ENCODE results near the gene BACH2. TPM values are rescaled to one million over a fixed set of nuclear protein-coding genes. Genes with fewer than 3 reads are reported as not detected.

The BACH2 gene
- total and polyA plus RNA-seq, 2 of the 8 experiments (the other 6 are each of a cell fraction or from before 2014, with no cell fraction given): 1.9 to 5.9 TPM

DNA sequence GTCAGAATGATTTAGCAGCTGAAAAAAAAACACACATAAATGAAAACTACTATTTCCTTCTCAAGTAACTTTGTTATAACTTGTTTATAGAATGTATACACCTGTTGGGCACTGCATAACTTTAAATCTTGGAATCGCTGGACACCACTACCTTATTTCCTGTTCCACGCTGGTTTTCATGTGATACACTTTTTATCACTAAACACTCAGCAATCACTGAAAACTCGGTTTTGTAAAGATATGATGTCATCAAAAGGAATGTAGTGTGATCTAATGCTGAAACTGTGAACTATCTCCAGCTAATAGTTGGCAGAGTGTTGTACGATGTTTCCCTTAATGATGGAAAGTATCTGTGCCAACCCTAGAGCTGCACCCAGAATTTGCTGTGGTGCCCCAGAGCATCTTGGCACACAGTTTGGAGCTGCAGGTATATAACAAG lies 127.9 kb downstream of the BACH2 start:
- Histone ChIP-seq H4K20me1 (replicated peaks in 1 of 2; ENCODE audit: control insufficient read depth in 1 of 2, insufficient read depth in 2 of 2, low read length in 2 of 2) (no peaks in the 10 kb centered on the region), H3K36me3 (ENCODE audit: control insufficient read depth in 2 of 4, insufficient read depth in 4 of 4, low read length in 3 of 4) (no peaks in the 10 kb centered on the region), H3K9me3 (ENCODE audit: insufficient read depth in 2 of 2, low read depth in 1 of 2, low read length in 1 of 2) (no peaks in the 10 kb centered on the region), H3K4me3 (ENCODE audit: extremely low read depth in 1 of 4, insufficient read depth in 2 of 4, low read depth in 3 of 4, low read length in 4 of 4) (no peak overlapping the region), H3K56ac (replicated peaks; ENCODE audit: insufficient read length, low read depth, low read length) (no peak overlapping the region), H3K23me2 (ENCODE audit: low read depth, low read length) (no peaks in the 10 kb centered on the region), H3K23ac (ENCODE audit: insufficient read length) (no peak overlapping the region), H3K79me1 (ENCODE audit: low read depth, low read length) (no peaks in the 10 kb centered on the region), H3K27ac (ENCODE audit: low read depth, low read length) (no peak overlapping the region), H3K79me2 (ENCODE audit: control insufficient read depth in 1 of 2, insufficient read depth in 2 of 2, low read length in 2 of 2) (no peaks in the 10 kb centered on the region), H2BK12ac (ENCODE audit: low read depth, low read length) (no peak overlapping the region), H3K4ac (replicated peaks; ENCODE audit: insufficient read length, low read depth, low read length) (no peak overlapping the region), H3K4me1 (replicated peaks in 1 of 4; ENCODE audit: control insufficient read depth in 3 of 4, insufficient read depth in 4 of 4, low read length in 3 of 4) (no peaks in the 10 kb centered on the region), H4K91ac (replicated peaks; ENCODE audit: insufficient read length, low read length) (no peak overlapping the region), H2BK5ac (ENCODE audit: low read depth, low read length) (no peak overlapping the region), H2BK20ac (ENCODE audit: low read length) (no peak overlapping the region), H3K18ac (ENCODE audit: extremely low read depth, low read length) (no peak overlapping the region), H3K4me2 (ENCODE audit: insufficient read depth in 1 of 2, low read depth in 2 of 2, low read length in 2 of 2) (no peak overlapping the region), H2BK15ac (ENCODE audit: low read length) (no peak overlapping the region), H2BK120ac (replicated peaks; ENCODE audit: low read depth, low read length) (no peak overlapping the region), H3K14ac (ENCODE audit: insufficient read length) (no peak overlapping the region), H2AFZ (ENCODE audit: low read length) (no peak overlapping the region), H3K9ac (replicated peaks in 1 of 4; ENCODE audit: extremely low read depth in 1 of 4, low read depth in 3 of 4, low read length in 3 of 4) (no peak overlapping the region), H2AK5ac (ENCODE audit: low read depth, low read length) (no peak overlapping the region), H4K8ac (ENCODE audit: extremely low read depth, insufficient read depth, low read length) (no peak overlapping the region), H4K5ac (ENCODE audit: insufficient read length, low read depth, low read length) (no peak overlapping the region), H3K27me3 (replicated peaks in 1 of 4; ENCODE audit: control insufficient read depth in 3 of 4, extremely low read depth in 1 of 4, insufficient read depth in 3 of 4, low read length in 3 of 4) (no peaks in the 10 kb centered on the region)
- WGBS, 2 experiments (ENCODE audit: extremely low coverage in 1 of 2, insufficient coverage in 1 of 2, insufficient read length in 1 of 2, insufficient replicate concordance in 2 of 2, low coverage in 1 of 2, low lambda C conversion rate in 2 of 2, missing lambda C conversion rate in 1 of 2): 88% methylated on average over 4 of the region's 4 CpGs; no CpG with 5 or more reads in 1 of the 2 experiments
- no peak for TF ChIP-seq HDAC2 (IDR thresholded peaks at IDR 0.05; ENCODE audit: borderline replicate concordance in 1 of 2, low read depth in 2 of 2, low read length in 2 of 2)
- no peak for TF ChIP-seq GABPA (IDR thresholded peaks at IDR 0.05; ENCODE audit: borderline replicate concordance, insufficient read depth, low read length)
- TF ChIP-seq RNF2 (IDR thresholded peaks at IDR 0.05; ENCODE audit: borderline replicate concordance, low read depth, low read length, missing control alignments, poor library complexity, severe bottlenecking): no peak
- no peak for TF ChIP-seq KDM5A (IDR thresholded peaks at IDR 0.05; ENCODE audit: low read length)
- CTCF ChIA-PET (ENCODE audit: partially characterized antibody): interaction anchor here (1.1 to 2.2 kb wide), 2 partner anchors 9 to 10 kb away, joined by 4 to 8 read pairs; no protein-coding TSS in a partner anchor
- POLR2A ChIA-PET (ENCODE audit: partially characterized antibody): no interaction called here
- DNase-seq (ENCODE audit: low read depth in 1 of 2, low spot score in 2 of 2) (no peak), FAIRE-seq (no peak)
